ENCODE measurements around the gene SEC24A. TPM values are rescaled to one million over a fixed set of nuclear protein-coding genes. Genes with fewer than 3 reads are reported as not detected.

The SEC24A gene
- 50.5 and 73.8 TPM in 2 replicates for total RNA-seq

DNA sequence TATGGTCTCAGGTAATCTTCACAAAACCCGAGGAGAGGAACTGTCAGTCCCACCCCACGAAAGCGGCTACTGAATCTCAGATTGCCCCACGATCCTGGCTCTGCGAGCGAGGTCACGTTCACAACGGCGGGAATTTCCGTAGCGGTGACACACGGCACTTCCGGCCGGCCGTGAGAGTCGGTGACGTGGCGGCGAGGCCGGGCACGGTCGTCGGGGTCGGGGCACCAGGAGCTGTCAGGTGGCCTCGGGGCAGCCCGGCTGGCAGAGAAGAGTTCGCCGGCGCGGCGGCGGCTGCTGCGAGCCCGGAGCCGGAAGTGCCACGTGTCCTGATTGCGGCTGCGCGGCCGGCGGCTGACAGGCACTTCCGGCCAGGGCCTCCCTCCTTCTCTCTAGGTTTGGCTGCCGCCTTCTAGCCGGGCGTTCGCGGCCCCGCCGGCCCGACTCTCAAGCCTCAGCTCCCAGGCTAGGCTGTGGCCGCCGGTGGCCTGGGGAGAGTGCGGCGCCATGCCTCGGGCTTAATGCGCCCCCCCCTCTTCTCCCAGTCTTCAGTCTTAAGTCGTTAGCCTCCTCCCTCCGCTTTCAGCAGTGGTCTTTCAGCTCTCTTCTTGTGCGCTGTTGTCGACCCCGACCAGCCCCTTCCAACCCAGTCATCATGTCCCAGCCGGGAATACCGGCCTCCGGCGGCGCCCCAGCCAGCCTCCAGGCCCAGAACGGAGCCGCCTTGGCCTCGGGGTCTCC is at the start of gene SEC24A:
TSS of gene SEC24A (plus strand) at position 361 of the 738 bp plus-strand sequence. CDS start at position 653, 292 bp downstream.

GRCh38 chr5:134738133-134738962 is 89.8 kb downstream of the SEC24A start, which contains the start of gene CAMLG:
TSS of gene CAMLG (plus strand) at chr5:134738548. CDS start at chr5:134738621, 73 bp downstream.

DNA sequence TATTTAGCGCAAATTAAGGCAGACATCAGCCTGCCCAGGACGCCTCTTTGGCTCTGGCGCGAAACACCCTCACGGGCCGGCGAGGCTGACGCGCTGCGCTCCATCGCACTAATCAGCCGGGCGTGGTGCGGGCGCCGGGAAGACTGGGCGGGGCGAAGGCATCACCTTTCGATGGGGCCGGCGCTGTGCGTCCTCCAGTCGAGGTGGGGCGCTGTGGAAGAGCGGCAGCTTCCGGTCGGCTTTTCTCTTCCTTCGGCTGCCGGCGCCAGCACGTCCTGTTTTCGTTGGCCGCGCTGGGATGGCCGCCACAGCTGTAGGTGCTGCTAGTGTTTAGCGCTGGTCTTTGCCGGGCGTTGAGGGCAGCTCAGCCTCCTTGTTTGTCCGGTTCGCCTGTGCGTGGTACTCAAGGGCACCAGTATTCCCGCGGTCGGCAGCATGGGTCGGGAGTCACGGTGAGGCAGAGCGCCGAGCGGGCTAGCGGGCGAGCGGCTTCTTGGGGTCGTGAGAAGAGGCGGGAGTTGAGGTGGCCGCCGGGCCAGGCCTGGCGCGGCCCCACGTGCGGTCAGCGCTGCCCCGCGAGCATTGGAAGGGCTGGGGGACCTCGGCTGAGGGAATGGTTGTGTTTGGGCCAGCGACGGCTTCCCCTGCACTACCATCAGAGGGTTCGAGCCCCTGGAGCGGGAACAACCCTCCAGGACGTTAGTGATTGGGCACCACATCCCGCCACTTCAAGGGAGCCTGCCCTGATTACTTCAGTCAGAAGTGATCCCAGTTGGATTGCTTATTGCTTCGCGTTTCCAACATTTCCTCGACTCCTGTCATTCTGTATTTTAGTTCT is 110.1 kb downstream of the SEC24A start, which contains the start of gene DDX46:
TSS of gene DDX46 (plus strand) at position 276 of the 838 bp plus-strand sequence. CDS start at position 436, 160 bp downstream.

Other genes starting within 250 kb of the SEC24A start
- gene CDKN2AIPNL, start 236.9 kb upstream of the SEC24A start, total RNA-seq, result 14.8 and 17.5 TPM in 2 replicates
- gene JADE2, start 123.1 kb upstream of the SEC24A start, total RNA-seq, result 14.3 and 20.4 TPM in 2 replicates
- 82.0 and 99.6 TPM in 2 replicates for gene SAR1B, start 16.0 kb upstream of the SEC24A start, total RNA-seq
- gene CAMLG, start 89.8 kb downstream of the SEC24A start, total RNA-seq, result 26.8 and 33.9 TPM in 2 replicates
- 16.9 and 31.2 TPM in 2 replicates for gene DDX46, start 110.0 kb downstream of the SEC24A start, total RNA-seq
- 63.0 and 73.2 TPM in 2 replicates for gene C5orf24, start 197.2 kb downstream of the SEC24A start, total RNA-seq
- 211 and 316 TPM in 2 replicates for gene TXNDC15, start 225.6 kb downstream of the SEC24A start, total RNA-seq